Ureter (tissue), 1 donor: ENCODE data around the gene NBEA. TPM values are rescaled to one million over a fixed set of nuclear protein-coding genes. Genes with fewer than 3 reads are reported as not detected.
"Not testable (repeated sequence)": the region's sequence is repeated elsewhere in the genome, so short reads cannot be mapped to it uniquely, and the experiment has no call there.

Experiments used
- DNase-seq: peaks from one replicate; pipeline ENCODE4 v3.0.0-alpha.2; 2020; ENCODE audit warnings: low spot score
- total RNA-seq: library from RNA; stranded (reverse); gene quantifications from one replicate; pipeline ENCODE4 v1.2.4, GENCODE V29; 2023
- donor health status: DM: yes; HTN: yes; CAD: no.

Gene NBEA
- total RNA-seq, 1 donor from 2014 or later: 16.7 TPM

DNA sequence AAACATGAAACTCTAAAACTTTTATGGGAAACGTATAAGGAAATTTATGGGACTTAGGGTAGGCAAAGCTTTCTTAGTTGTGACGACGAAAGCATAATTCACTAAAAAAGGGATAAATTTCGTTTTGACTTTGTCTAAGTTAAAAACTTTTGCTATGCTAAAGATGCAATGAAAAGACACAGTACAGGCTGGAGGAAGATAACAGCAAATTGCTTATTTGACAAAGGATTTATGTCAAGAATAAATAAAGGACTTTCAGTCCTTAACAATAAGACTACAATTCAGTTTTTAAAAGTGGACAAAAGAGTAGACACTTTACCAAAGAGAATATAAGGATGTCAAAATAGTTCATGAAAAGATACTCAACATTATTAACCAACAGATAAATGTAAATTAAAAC is 150.2 kb downstream of the NBEA start:
- DNase-seq: no peak

DNA sequence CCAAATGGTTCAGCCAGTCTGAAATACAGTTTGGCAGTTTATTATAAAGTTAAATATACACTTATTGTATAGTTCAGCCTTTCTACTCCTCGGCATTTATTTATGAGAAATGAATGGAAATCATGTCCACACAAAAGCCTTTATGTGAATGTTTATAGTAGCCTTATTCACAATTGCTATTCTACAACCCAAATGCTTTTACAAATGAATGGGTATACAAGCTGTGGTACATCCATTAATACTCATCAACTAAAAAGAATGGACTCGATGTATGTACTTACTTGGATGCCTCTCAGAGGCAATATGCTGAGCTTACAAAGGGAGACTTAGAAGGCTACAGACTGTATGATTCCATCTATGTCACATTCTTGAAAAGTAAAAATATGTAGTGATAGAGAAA is 150.7 kb downstream of the NBEA start:
- no peak for DNase-seq

DNA sequence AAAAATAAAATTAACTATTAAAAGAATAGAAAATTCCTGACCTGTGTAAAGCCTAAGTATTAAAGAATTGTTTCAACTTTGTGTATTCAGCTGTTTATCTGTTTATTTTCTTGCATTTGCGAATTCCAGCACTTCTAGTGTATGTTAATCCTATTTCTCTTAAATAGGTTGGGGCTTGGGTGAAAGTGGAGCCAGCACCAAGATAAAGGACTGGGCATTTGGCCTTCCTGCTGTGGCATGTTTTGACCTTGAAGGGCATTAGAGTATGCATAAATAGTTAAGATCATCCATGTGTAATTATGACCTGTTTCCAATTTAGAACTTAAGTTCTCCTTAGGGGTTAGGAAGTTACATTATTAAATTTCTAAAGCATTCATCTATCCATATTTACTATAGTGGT is 151.3 kb downstream of the NBEA start:
- no peak for DNase-seq

DNA sequence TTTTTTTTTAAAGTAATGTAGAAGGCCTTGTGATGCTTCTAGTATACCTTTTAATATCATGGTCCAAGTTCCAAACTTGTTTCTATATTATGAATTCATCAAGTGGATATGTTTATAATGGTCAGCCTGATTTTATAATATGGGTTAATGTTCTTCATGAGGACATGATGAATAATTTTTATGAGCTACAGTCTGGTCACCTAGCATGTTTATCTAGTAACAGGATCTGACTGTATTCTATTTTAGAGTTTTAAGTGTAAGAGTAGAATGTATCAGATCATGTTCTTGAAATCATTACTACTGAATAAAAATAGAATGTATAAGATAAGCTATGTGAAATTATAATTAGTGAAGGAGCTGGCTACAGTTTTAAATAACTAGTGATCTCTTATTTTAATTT is 164.7 kb downstream of the NBEA start:
- not testable (repeated sequence) for DNase-seq

DNA sequence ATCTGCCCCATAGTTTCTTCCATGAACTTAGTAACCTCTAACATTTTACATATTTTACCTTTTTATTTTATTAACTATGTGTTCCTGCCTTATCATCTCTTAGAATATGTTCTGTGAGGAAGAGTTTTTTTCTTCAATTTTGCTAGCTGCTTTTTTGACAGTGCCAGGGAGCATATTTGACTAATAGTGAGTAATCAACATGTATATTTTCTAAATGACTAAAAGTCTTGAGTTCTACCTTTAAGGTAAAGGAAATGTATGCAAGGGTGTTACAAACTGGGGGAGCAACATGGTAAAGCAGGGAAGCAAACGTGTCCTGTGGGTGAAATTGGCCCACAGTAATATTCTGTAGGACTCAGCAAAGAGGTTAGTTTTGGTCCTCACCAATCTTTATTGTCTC is 165.5 kb downstream of the NBEA start:
- DNase-seq: no peak

DNA sequence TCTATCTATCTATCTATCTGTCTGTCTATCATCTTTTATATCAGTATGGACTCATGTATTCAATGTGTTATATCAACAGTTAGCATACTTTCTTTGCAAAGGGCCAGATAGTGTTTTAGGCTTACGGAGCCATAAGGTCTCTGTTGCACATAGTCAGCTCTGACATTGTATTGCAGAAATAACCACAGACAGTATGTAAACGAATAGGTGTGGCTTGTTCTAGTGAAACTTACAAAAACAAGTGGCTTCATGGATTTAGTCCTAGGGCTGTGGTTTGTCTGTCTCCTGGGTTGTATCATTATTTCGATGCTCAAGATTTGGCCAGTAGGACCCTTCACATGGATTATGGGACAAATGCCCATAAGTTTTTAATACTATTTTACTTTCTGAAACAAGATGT is 171.5 kb downstream of the NBEA start:
- not testable (repeated sequence) for DNase-seq

DNA sequence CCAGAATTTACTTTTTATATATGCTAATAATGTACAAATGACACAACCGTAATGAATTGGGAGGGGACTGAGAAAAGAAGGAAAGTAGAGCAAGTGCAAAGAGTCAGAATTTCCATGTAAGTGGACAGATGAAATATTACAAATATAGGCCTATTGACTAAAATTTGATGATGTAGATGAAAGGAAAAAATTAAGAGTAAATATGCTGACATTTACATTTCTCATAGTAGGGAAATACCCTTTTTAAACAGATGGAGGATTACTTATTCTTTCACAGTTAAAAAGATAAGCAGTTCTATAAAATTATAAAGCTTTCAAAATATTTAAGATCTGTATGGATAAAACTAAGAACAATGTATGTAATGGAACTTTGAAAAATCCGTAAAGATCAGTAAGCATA is 185.4 kb downstream of the NBEA start:
- DNase-seq: no peak

DNA sequence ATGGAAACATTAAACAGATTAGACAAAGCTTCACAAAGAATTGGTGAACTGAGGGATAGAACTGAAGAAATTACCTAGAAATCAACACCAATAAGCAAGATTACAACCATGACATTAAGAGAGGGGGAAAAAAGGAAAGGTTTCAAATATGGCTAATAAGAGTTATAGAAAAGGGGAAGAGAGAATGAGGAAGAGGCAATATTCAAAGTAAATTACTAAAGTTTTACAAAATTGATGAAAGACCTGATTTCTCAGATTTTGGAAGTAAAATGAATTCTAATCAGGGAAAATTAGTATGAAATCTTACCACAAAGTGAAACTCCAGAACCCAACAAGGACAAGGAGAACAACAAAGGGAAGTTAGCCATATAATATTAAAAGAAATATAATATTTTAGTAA is 187.4 kb downstream of the NBEA start:
- no peak for DNase-seq

DNA sequence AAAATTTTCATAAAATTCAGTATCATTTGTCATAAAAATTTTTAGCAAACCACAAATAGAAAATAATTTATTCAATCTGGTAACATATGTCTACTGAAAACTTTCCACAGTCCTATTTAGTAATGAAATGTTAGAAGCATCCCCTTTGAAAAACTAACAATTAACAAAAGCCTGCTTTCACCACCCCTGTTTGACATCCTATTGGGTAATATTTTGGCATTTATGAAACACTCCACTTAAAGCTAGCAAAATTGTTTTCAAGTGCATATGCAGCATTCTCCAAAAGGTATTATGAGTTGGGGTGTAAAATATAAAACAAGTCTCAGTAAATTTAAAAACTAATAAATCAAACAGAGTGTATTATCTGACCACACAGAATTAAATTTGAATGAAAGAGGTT is 189.4 kb downstream of the NBEA start:
- no peak for DNase-seq

DNA sequence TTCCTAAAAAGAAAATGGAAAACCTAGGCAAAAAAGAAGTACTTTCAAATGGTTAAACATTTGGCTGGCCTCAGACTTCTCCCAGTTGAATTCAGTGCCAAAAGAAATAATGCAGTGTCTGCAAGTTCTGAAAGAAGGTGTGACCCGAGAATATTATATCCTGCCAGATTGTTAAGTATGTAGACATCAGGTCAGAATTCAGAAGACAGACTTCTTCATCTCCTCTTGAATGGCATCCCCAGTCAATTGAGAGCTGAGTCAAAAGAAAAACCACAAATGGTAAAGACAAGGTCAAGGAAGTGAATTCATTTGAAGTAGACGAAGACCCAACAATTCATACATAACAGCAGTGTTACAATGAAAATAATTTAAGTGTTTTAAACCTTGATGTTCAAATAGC is 194.5 kb downstream of the NBEA start:
- no peak for DNase-seq

DNA sequence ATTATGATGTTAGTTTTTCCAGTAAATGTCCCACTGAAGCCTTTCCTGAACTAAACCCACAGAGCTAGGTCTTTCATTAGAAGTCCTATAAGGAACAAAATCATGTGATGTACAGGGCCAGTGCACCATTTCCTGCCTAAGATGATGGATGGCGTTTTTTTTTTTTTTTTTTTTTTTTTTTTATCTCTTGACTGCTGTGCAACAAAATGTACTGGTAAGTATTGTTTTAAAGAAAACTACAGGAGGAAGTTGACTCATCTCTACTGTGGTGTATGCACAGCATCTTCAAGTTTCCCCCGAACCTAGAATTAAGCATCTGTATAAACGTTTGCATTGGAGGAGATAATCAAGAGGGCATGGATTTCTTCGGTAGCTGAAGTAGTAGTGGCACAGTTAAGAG is 197.5 kb downstream of the NBEA start:
- no peak for DNase-seq

DNA sequence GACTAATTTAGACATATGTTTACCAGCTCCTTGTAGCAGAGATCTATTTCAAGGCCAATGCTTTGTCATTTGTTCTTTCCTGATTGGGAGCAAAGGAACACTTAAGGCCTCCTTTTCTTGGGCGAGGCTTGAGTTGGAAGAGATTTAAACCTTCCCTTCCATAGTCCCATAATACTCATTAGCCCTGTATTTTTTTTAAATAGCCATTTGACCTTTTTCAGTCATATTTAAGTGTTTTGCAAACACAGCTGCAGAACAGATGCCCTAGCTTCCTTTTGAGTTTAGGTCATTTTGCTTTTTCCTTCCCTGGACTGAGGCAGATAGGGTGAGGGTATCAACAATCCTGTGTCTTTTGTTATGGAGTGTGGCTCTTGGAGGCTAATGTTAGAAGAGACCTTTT is 198.3 kb downstream of the NBEA start:
- no peak for DNase-seq

DNA sequence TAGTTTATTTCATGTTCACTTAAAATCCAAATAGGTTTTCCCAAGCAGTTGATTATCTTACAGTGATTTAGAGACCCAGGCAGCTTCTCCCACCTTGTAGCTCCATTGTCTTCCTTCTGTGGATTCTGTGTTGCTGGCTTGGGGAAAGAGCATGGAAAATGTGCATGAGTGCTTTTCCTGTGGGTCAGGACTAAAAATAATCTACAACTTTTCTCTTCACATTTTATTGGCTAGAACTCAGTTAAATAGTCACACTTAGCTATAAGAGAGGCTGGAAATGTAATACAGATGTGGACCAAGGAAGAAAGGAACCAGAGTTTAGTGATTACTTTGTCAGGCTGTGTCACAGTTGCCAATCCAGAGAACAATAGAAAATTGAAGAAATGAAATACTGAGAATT is 198.8 kb downstream of the NBEA start:
- no peak for DNase-seq

DNA sequence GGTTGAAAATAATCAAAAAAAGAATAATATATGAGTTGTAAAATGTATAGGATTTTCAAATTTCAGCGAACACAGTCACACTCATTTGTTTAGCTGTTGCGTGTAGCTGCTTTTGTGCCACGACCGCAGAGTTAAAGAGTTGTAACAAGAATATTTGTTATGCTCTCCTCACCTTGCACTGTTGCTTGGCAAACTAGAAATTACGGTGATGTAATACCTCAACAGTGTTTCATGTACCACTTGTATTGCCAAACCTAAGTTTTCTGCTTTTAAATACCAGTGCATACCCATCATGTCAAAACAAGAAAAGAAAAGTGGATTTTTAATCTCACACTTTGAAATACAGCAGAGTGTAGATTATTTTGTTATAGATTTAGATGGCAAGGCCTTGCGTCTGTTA is 201.1 kb downstream of the NBEA start:
- DNase-seq: no peak

DNA sequence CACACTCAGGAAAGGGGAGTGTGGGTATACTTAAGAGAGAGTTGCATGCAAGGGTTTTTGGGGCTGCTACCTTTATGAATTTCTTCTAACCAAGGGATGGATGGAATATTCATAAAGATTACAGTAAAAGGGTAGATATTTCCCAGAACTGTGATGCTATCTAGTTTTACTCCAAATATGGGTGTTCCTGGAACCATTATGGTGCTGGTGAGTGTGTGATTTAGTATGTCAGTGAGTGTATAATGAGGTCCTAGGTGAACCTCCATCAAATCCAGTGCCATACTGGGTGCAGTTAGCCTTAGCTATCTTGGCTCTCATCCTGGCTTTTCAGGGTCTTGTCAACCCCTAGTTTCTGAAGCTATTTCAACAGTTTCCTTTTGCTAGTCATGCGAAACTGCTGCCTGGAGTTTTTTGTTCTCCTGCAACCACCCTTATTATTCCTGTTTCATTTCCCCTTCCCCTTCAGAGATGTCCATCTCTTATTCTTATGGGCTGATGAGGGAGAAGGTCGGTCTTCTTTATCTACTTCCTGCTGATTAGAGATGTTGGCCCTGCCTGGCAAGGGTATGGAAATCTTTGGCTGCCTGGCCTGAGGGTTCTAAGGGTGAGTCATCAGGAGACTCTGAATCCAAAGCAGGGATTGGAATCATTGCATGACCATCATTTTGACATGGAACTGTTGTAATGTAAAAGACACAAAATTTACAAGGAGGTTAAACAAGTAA is 202.3 kb downstream of the NBEA start:
- DNase-seq: no peak

DNA sequence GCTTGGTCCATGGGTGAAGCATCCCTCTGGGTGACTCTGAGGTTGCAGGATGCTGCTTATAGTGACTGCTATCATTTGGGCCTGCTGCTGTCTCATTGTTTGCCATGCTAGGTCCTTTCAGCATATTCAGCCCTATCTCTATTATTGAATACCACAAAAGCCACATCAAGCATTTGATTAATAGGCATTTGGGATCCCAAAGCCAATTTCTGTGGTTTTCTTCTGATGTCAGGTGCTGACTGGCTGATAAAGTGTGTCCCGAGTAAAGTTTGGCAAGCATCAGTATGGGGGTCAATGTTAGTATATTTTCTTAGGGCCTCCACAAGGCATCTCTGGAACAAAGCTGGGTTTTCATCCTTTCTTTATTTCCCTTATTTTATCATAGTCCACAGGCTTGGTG is 204.6 kb downstream of the NBEA start:
- DNase-seq: no peak

DNA sequence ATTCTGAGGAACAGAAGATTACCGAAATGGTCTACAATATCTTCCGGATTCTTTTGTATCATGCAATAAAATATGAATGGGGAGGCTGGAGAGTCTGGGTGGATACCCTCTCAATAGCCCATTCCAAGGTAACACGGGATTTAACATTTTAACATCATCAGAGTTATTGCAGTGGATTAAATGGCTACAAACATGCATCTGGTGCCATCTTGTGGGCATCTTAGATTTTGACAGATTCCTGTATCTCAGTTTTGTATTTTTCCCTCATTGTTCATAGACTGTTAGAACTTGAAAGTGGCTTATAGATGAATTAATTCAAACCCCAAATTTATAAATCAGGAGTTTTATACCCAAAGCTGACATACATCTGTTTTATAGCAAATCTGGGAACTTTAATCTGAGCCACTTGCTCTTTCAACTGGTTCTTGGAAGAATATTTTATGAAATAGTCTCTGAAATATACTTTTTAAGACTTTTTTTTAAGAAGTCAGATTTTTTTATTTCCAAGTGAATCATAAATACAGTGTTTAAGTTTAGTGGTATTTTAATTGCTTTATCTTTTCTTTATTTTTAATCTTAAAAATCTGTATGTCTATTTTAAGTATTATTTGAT is 215.2 kb downstream of the NBEA start:
- DNase-seq: peak; percentile 45

DNA sequence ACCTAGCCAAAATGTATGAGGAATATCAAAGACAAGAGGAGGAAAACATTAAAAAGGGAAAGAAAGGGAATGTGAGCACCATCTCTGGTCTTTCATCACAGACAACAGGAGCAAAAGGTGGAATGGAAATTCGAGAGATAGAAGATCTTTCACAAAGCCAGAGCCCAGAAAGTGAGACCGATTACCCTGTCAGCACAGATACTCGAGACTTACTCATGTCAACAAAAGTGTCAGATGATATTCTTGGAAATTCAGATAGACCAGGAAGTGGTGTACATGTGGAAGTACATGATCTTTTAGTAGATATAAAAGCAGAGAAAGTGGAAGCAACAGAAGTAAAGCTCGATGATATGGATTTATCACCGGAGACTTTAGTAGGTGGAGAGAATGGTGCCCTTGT is 217.0 kb downstream of the NBEA start:
- DNase-seq: no peak

DNA sequence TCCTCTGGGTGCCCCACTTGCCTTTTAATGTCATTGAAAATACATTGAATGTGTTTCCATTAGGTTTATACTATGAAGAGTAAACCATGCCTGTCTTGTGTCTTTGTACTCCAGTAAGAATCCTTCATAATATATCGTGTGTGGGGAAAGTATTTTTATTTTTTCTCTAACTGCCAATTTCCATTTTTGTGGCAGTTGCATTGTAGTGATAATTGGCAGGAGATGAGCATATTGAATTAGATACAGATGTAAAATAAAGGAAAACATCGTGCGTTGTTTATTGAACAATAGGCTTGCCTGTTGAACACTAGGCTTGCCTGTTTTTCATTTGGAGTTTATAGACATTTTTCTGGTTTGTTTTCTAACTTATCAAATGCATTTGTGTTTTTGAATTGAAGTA is 218.8 kb downstream of the NBEA start:
- no peak for DNase-seq

DNA sequence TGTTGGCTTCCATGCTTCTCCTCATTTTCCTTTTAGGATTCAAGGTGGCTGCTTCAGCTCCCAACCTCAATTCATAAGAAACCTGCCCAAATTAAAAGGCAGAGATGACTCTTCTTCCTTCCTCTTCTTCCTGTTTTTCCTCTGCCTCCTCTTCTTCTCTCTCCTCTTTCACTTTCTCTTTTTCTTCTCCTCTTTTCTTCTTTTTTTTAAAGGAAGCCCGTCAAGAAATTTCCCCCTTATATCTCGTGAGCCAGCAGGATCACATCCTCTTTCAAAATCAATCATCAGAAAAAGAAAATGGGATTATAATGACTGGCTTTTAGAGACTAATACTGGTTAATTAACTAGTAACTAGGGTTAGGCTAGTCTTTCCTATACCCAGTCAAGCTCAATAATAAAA is 220.3 kb downstream of the NBEA start:
- no peak for DNase-seq

DNA sequence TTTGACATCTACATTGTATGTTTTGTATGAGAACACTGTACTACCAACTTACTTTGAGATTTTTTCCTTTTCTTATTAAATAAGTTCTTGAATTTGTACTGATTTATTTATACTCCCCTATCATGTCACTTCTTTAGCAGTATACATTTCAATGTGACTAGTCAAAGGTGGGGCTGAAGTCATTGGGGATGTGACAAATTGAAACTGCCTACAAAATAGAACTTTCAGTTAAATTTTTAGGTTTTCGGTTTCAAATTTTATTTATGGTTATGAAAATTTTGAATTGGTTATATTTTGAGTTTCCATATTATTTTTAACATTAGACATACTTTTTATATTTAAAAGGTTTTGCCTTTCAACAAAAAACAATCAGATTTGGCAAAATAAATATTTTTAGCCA is 221.6 kb downstream of the NBEA start:
- DNase-seq: no peak

DNA sequence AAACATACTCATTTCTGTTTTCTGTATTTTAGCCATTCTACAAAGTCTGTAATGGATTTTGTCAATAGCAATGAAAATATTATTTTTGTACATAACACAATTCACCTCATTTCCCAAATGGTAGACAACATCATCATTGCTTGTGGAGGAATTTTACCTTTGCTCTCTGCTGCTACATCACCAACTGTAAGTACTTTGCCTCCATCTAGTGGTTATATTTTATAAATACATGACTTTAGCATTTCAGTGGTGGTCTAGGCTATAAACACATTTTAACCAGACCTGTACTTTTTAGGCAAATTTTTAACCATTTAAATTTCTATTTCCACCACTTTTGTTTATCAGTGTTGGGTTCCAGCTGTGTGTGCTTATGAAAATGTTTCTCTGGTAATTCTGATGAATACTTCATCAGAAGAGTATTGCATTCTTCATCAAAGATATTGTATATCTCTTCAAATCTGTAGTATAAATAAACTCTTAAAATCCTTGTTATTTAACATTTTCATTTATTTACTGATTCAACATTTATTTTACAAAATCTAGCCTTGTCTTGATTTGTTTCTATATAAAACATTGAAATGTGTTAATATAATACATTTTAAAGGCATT is 222.4 kb downstream of the NBEA start:
- no peak for DNase-seq

DNA sequence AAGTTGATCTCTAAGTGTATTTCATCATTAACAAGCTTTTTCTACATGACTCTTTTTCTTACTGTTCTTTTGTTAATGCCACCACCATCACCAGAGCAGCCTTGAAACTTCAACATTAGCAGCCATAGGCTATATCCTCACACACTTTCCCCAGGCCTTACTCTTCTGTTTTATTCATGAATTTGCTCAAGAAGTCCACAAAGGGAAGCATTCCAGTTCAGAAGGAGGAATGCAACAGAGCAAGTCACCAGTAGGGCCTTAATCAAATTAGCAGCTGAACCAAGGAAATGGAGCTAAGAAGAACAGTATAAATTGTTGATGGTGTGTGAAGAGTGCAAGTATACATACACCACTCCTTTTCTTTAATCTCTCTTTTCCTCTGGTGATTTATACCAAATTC is 223.1 kb downstream of the NBEA start:
- no peak for DNase-seq

DNA sequence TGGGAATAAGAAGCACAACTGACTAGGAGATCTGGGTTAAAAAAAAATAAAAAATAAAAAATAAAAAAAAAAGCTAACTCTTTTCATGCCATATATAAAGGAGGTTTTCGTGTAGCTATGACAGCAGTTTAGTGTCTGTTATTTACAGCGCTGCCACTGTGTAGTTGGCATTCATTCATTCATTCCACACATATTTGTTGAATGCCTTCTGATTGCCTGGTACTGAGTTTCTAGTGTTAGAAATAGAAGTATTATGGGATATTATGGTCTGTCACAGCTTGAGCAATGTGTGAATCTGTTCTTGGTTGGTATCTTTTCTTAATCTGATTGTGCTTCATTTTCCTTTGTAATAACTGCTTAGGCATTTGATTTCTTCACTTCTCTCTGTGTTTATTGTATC is 237.4 kb downstream of the NBEA start:
- no peak for DNase-seq
